HepG2 (cell line): ENCODE results near the gene RWDD4. TPM values are rescaled to one million over a fixed set of nuclear protein-coding genes. Genes with fewer than 3 reads are reported as not detected.

Source experiments
- ATAC-seq: fragments of 200-7000 bp; cut with Tn5 transposase; 3 replicates; pipeline ENCODE4 v1.9.1; 2020; ENCODE audit warnings: mild to moderate bottlenecking, moderate library complexity
- BruUV-seq: library from RNA; stranded (reverse); fragments of 400-500 nt; replicated peaks from 2 replicates; lab custom pipeline; 2021; lab: Mats Ljungman, UMichigan
- CTCF ChIA-PET: fragments of 300-600 bp; formaldehyde crosslinking; extraction: SDS; loops from one replicate; lab custom pipeline; 2021; ENCODE audit warnings: low total read pairs, inconsistent platforms, low intra/inter-chr PET ratio; lab: Yijun Ruan, JAX
- POLR2A ChIA-PET: fragments of 350-600 bp; sonication (Branson Sonifier 250); formaldehyde crosslinking; loops from one replicate; lab custom pipeline; 2020; ENCODE audit warnings: antibody characterized with exemption, inconsistent platforms; lab: Yijun Ruan, JAX
- DNase-seq: peaks from one replicate; pipeline ENCODE4 v3.0.0-alpha.2; 2015; ENCODE audit warnings: low spot score
- FAIRE-seq: peaks from 3 replicates; lab custom pipeline; 2011; peaks lifted over from hg19 to GRCh38; lab: Jason Lieb, UNC
- H2AFZ ChIP-seq: one replicate; pipeline ENCODE4 v1.6.1; 2011; ENCODE audit warnings: low read length, inconsistent platforms
- H3K27ac ChIP-seq: fragments of 300-600 bp; 3 replicates; pipeline ENCODE4 v1.8.0; 2011; ENCODE audit warnings: mixed run types, mild to moderate bottlenecking, mixed read lengths, low read length, inconsistent platforms; ENCODE audit not compliant: insufficient read depth; ENCODE audit errors: extremely low read length
- H3K27me3 ChIP-seq, 2 experiments: fragments of 200-600 bp in 1 of 2; 2 replicates in 1 of 2; 3 replicates in 1 of 2; pipeline versions ENCODE4 v1.6.0 to v1.8.0; 2011; ENCODE audit warnings: low read length in 2 of 2, mild to moderate bottlenecking in 2 of 2, moderate library complexity in 2 of 2, inconsistent platforms in 1 of 2; ENCODE audit not compliant: insufficient read depth in 2 of 2, control insufficient read depth in 1 of 2
- H3K36me3 ChIP-seq, 2 experiments: fragments of 200-600 bp in 1 of 2; replicated peaks in 1 of 2; 2 replicates in 1 of 2; 3 replicates in 1 of 2; pipeline versions ENCODE4 v1.5.1 to v1.8.0; 2011; ENCODE audit warnings: low read length in 2 of 2, inconsistent platforms in 1 of 2; ENCODE audit not compliant: insufficient read depth in 2 of 2, control insufficient read depth in 1 of 2
- H3K4me1 ChIP-seq: 2 replicates; pipeline ENCODE4 v1.5.1; 2012; ENCODE audit warnings: low read length, inconsistent platforms; ENCODE audit not compliant: insufficient read depth
- H3K4me2 ChIP-seq: 2 replicates; pipeline ENCODE4 v1.6.0; 2011; ENCODE audit warnings: low read depth, low read length, inconsistent platforms
- H3K4me3 ChIP-seq, 3 experiments: fragments of 200-600 bp in 1 of 3; sonication (generic), shearing (Covaris generic) in 1 of 3; replicated peaks in 1 of 3; 2 replicates each; pipeline ENCODE4 v1.5.1; 2011 to 2016; ENCODE audit warnings: low read length in 3 of 3, inconsistent platforms in 2 of 3, low read depth in 2 of 3, mild to moderate bottlenecking in 2 of 3, control low read depth in 1 of 3, mixed read lengths in 1 of 3; ENCODE audit not compliant: insufficient read depth in 1 of 3
- H3K79me2 ChIP-seq: one replicate; pipeline ENCODE4 v1.6.1; 2011; ENCODE audit warnings: low read length, inconsistent platforms; ENCODE audit not compliant: insufficient read depth
- H3K9ac ChIP-seq: 2 replicates; pipeline ENCODE4 v1.6.0; 2011; ENCODE audit warnings: mild to moderate bottlenecking, low read depth, low read length, inconsistent platforms; ENCODE audit not compliant: insufficient read depth
- H3K9me3 ChIP-seq: 2 replicates; pipeline ENCODE4 v1.5.1; 2012; ENCODE audit warnings: mild to moderate bottlenecking, low read length
- H4K20me1 ChIP-seq: 2 replicates; pipeline ENCODE4 v1.6.0; 2011; ENCODE audit warnings: inconsistent platforms, mild to moderate bottlenecking, low read length, moderate library complexity; ENCODE audit not compliant: insufficient read depth
- AGO1 ChIP-seq: fragments of 200-400 bp; formaldehyde crosslinking; IDR thresholded peaks from 2 replicates; pipeline ENCODE4 v1.6.1; 2017; ENCODE audit warnings: mild to moderate bottlenecking, low read depth, low read length, moderate library complexity; ENCODE audit not compliant: poor library complexity, severe bottlenecking
- ATF5 ChIP-seq: sonication (generic); formaldehyde crosslinking; IDR thresholded peaks from 2 replicates; pipeline ENCODE4 v1.4.0; 2020; ENCODE audit warnings: mild to moderate bottlenecking, low read depth, missing genetic modification reagents
- CBX5 ChIP-seq: sonication (generic); formaldehyde crosslinking; IDR thresholded peaks from 2 replicates; pipeline ENCODE4 v1.4.0; 2020; ENCODE audit warnings: missing genetic modification reagents, borderline replicate concordance
- LBX2 ChIP-seq: sonication (generic); formaldehyde crosslinking; IDR thresholded peaks from 2 replicates; pipeline ENCODE4 v1.5.0; 2020; ENCODE audit warnings: missing genetic modification reagents, mild to moderate bottlenecking, borderline replicate concordance
- SSRP1 ChIP-seq: IDR thresholded peaks from 2 replicates; pipeline ENCODE4 v1.6.1; 2016; ENCODE audit warnings: control low read depth
- ZC3H4 ChIP-seq: sonication (generic); formaldehyde crosslinking; IDR thresholded peaks from 2 replicates; pipeline ENCODE4 v1.4.0; 2020; ENCODE audit warnings: missing genetic modification reagents, borderline replicate concordance
- ZNF331 ChIP-seq: sonication (generic); formaldehyde crosslinking; IDR thresholded peaks from 2 replicates; pipeline ENCODE4 v1.4.0; 2020; ENCODE audit warnings: missing genetic modification reagents
- ZNF335 ChIP-seq: sonication (generic); formaldehyde crosslinking; IDR thresholded peaks from 2 replicates; pipeline ENCODE4 v1.4.0; 2020; ENCODE audit warnings: missing genetic modification reagents
- ZNF569 ChIP-seq: sonication (generic); formaldehyde crosslinking; IDR thresholded peaks from 2 replicates; pipeline ENCODE4 v1.5.0; 2020; ENCODE audit warnings: mild to moderate bottlenecking, missing genetic modification reagents, moderate library complexity, borderline replicate concordance
- ZNF678 ChIP-seq: sonication (generic); formaldehyde crosslinking; IDR thresholded peaks from 2 replicates; pipeline ENCODE4 v1.4.0; 2020; ENCODE audit warnings: mild to moderate bottlenecking, missing genetic modification reagents
- ZNF800 ChIP-seq: sonication (generic); formaldehyde crosslinking; IDR thresholded peaks from 2 replicates; pipeline ENCODE4 v1.4.0; 2020; ENCODE audit warnings: missing genetic modification reagents
- WGBS: methylation state at CpG from one replicate; pipeline ENCODE4 v1.1.6; 2017; ENCODE audit warnings: low lambda C conversion rate; 5-methylcytosine and 5-hydroxymethylcytosine counted together
- in situ Hi-C: cut with HindIII; loops from 2 replicates; pipeline ENCODE4 v1.10.0; 2017; ENCODE audit warnings: low pct_unique_long_range_greater_than_20kb; ENCODE audit not compliant: extremely low pct_ligation_motif_present
- intact Hi-C: fragments of 100-400 bp; cut with micrococcal nuclease; formaldehyde crosslinking; loops from one replicate; pipeline ENCODE4 v1.10.0; 2022; ENCODE audit not compliant: unreplicated experiment
- polyA plus RNA-seq, 8 experiments: library from polyadenylated mRNA; depleted of rRNA in 3 of 8; stranded (reverse) in 7 of 8; unstranded in 1 of 8; fragments of >200 nt; fragmentation: Illumina TruSeq in 4 of 8; extraction: Trizol in 4 of 8; gene quantifications; 2 replicates each; pipeline versions ENCODE4 v1.2.1 to v1.2.3, GENCODE V29; 2011 to 2016; ENCODE audit warnings: low read depth in 4 of 8, missing spikeins in 1 of 8, mixed read lengths in 1 of 8; ENCODE audit not compliant: insufficient read depth in 1 of 8
- total RNA-seq, 5 experiments: library from RNA; depleted of rRNA; stranded (reverse); fragments of >200 nt; fragmentation: Illumina TruSeq; extraction: Trizol; gene quantifications; 2 replicates each; pipeline ENCODE4 v1.2.3, GENCODE V29; 2016; ENCODE audit warnings: low read depth in 1 of 5
- TF ChIP-seq, protein P1 (sequence below): IDR thresholded peaks from 2 replicates; pipeline ENCODE4 v1.6.1; 2012; ENCODE audit warnings: low read depth, low read length, improper control_type of control experiment
- TF ChIP-seq, protein P2 (sequence below): sonication (generic); formaldehyde crosslinking; IDR thresholded peaks from 2 replicates; pipeline ENCODE4 v1.5.1; 2020; ENCODE audit warnings: missing genetic modification reagents, mild to moderate bottlenecking, borderline replicate concordance

RWDD4 gene
- total and polyA plus RNA-seq, 2 of the 13 experiments (the other 11 are each of a cell fraction or from before 2014, with no cell fraction given), result 10.2 to 25.4 TPM

DNA sequence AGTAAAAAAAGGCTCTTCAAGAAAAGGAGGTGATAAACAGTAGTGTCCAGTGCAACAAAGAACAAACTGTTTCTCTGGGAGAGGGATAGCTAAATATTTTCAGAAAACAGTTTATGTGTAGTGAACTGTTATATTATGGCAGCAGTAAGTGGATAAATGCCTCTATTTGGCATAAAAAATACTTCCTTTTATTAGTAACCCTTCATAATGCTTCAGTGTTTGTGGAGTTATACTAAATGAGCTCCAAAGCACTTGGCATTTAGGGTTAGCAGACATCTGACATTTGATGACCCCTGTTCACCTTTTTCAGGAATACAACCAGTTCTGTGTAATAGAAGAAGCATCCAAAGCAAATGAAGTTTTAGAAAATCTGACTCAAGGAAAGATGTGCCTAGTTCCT is 32.0 kb upstream of the RWDD4 start:
- BruUV-seq, result no TSS peak
- no peak for DNase-seq
- no peak overlapping the region for H2AFZ ChIP-seq
- FAIRE-seq, result no peak
- no peak overlapping the region for H3K9ac ChIP-seq
- H3K4me2 ChIP-seq, result no peak overlapping the region
- ChIA-PET POLR2A (no interaction called here), CTCF (no interaction called here)
- no peaks in the 10 kb centered on the region for H3K27me3 ChIP-seq
- no peaks in the 10 kb centered on the region for H3K79me2 ChIP-seq
- H3K36me3 ChIP-seq, result peaks cover 7 to 35% of the 10 kb centered on the region in 2 experiments
- TF ChIP-seq ZNF335 (no peak), LBX2 (CRISPR knock-in tag) (no peak), ZNF569 (CRISPR knock-in tag) (no peak), CBX5 (CRISPR knock-in tag) (no peak)
- TF ChIP-seq, protein P1, sequence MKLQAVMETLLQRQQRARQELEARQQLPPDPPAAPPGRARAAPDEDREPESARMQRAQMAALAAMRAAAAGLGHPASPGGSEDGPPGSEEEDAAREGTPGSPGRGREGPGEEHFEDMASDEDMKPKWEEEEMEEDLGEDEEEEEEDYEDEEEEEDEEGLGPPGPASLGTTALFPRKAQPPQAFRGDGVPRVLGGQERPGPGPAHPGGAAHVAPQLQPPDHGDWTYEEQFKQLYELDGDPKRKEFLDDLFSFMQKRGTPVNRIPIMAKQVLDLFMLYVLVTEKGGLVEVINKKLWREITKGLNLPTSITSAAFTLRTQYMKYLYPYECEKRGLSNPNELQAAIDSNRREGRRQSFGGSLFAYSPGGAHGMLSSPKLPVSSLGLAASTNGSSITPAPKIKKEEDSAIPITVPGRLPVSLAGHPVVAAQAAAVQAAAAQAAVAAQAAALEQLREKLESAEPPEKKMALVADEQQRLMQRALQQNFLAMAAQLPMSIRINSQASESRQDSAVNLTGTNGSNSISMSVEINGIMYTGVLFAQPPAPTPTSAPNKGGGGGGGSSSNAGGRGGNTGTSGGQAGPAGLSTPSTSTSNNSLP, result no peak
- H3K4me1 ChIP-seq, result no peaks in the 10 kb centered on the region
- ATAC-seq, result no peak
- no peaks in the 10 kb centered on the region for H3K9me3 ChIP-seq
- in situ Hi-C loops (no loop called here), intact Hi-C loops (no loop called here)
- no peaks in the 10 kb centered on the region for H4K20me1 ChIP-seq
- no peak overlapping the region for H3K4me3 ChIP-seq
- H3K27ac ChIP-seq, result no peak overlapping the region

- Histone ChIP-seq H3K79me2 (no peaks in the 10 kb centered on the region), H3K36me3 (peaks cover 9 to 32% of the 10 kb centered on the region in 2 experiments), H3K9me3 (no peaks in the 10 kb centered on the region), H3K4me2 (no peak overlapping the region), H3K27me3 (no peaks in the 10 kb centered on the region), H3K9ac (no peak overlapping the region), H3K4me3 (no peak overlapping the region), H3K4me1 (no peaks in the 10 kb centered on the region), H4K20me1 (no peaks in the 10 kb centered on the region), H3K27ac (no peak overlapping the region), H2AFZ (no peak overlapping the region)
- DNase-seq, result no peak
- intact Hi-C loops, result no loop called here
- in situ Hi-C loops, result no loop called here
- no TSS peak for BruUV-seq
- POLR2A ChIA-PET, result no interaction called here
- FAIRE-seq, result no peak
- CTCF ChIA-PET, result no interaction called here
- no peak for ATAC-seq
- WGBS, result 93% methylated on average over 6 of the region's 6 CpGs
- no peak for TF ChIP-seq ZC3H4 (CRISPR knock-in tag)
- TF ChIP-seq, protein P2, sequence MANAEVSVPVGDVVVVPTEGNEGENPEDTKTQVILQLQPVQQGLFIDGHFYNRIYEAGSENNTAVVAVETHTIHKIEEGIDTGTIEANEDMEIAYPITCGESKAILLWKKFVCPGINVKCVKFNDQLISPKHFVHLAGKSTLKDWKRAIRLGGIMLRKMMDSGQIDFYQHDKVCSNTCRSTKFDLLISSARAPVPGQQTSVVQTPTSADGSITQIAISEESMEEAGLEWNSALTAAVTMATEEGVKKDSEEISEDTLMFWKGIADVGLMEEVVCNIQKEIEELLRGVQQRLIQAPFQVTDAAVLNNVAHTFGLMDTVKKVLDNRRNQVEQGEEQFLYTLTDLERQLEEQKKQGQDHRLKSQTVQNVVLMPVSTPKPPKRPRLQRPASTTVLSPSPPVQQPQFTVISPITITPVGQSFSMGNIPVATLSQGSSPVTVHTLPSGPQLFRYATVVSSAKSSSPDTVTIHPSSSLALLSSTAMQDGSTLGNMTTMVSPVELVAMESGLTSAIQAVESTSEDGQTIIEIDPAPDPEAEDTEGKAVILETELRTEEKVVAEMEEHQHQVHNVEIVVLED (CRISPR knock-in tag), result no peak
- TF ChIP-seq ZNF678 (CRISPR knock-in tag), result no peak
- no peak for TF ChIP-seq ATF5 (CRISPR knock-in tag)
- TF ChIP-seq SSRP1, result no peak
- no peak for TF ChIP-seq ZNF331 (CRISPR knock-in tag)
- no peak for TF ChIP-seq ZNF800
- no peak for TF ChIP-seq AGO1
Measured at GRCh38 chr4:183688216-183688615, 29.2 kb upstream of the RWDD4 start.
